A549 treated with CpdA at 1 μM for 4 hours (cell line): Measurements from ENCODE around the gene FXYD7. TPM values are rescaled to one million over a fixed set of nuclear protein-coding genes. Genes with fewer than 3 reads are reported as not detected.

Experiments
- total RNA-seq: library from RNA; stranded (reverse); fragments of 200-300 nt; extraction: Qiagen RNA extraction; gene quantifications from 5 replicates; pipeline ENCODE4 v1.2.3, GENCODE V29; 2022; ENCODE audit warnings: low read depth

Gene FXYD7, protein sequence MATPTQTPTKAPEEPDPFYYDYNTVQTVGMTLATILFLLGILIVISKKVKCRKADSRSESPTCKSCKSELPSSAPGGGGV
- total RNA-seq = 0.24 to 0.34 TPM (median 0.25 TPM) in 3 of 5 replicates, not detected in the others

DNA sequence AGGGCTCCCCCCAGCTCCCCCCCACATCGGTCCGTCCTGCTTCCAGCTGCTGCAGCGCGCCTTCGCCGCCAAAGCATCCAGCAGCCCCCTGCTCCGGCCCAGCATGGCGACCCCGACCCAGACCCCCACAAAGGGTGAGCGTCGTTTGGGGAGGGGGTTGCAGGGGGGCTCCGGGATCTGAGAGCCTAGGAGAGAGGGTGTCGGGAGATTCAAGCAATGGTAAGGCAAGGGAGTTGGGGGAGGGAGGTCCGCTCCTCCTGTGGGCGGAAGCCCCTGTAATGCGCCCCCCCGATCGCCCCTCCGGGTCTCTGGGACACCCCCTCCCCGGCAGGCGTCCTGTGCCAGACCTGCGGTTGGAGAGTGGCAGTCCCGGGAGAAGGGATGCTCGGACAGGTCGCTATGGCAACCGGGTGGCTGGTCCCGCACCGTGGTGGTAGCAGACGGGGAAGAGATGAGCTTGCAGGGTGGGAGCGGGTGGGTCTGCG, at the start of gene FXYD7:
FXYD7 (plus strand) TSS at position 25 of the 485 bp plus-strand sequence; CDS start at position 104, 79 bp downstream.

DNA sequence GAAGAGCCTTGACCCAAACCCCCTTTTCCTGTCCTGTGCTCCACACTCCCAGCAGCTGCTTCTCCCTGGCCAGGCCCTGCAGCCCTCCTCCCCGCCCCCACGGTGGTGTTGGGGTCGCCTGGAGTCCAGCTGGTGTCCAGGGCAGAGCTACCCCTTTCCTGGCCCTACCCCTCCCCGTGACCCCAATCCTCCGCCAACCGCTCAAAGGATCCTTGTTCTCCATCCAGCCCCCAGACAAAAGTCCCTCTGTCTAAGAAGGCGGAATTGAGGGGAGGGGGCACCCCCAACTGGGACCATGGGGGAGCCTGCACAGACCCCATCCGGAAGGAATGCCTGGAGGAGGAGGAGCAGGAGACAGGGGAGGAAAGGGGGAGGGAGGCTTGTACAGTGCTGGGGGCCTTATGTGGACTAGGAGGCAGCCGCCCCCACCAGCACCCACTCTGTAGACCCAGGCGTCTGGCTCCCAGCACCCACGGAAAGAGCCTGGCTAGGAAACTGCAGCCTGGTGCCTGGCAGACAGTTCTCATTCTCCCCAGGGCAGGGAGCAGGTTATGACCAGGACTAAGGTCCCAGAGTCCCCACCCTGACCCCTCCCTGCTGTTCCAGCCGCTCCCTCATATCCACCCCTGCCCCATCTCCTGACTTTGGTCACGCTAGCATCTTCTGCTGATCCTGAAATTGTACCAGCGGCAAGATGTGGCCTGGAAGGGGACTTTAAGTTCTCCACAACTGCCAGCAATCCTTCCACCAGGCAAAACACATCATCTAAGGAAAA, 27.7 kb upstream of the FXYD7 start, which contains the start of gene FXYD3:
FXYD3 (plus strand) TSS at position 647 of the 775 bp plus-strand sequence. CDS start 3,554 bp downstream, outside the sequence.

DNA sequence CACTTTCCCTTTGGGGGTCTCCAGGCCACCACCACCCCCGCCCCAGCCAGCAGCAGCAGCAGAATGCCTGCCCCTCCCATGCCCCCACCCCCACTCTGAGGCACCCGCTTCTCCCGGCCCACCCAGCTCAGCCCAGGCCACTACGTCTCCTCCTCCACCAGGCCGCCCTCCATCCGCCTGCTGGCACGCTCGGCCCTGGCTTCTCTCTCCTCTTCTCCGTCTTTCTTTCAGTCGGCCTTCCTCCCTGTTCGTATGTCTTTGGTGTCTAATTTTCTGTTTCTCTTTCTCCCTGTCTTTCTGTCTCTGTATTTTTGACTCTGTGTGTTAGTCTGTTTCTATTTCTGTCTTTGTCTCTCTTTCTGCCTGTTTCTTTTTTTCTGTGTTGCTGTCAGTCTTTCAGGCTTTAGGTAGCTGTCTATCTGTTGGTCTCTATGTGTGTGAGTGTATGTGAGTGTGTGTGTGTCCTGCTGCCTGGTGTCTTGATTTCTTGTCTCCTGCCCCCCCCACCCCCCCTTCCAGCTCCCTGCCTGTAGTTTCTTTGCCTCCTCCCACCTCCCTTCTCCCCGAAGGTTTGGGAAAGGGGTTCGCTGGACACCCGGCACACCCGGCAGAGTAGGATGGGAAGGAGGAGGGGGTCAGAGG, 8.3 kb upstream of the FXYD7 start, which contains the start of gene LGI4:
LGI4 (minus strand) TSS at position 459 of the 642 bp plus-strand sequence; CDS start at position 80, 379 bp downstream.

DNA sequence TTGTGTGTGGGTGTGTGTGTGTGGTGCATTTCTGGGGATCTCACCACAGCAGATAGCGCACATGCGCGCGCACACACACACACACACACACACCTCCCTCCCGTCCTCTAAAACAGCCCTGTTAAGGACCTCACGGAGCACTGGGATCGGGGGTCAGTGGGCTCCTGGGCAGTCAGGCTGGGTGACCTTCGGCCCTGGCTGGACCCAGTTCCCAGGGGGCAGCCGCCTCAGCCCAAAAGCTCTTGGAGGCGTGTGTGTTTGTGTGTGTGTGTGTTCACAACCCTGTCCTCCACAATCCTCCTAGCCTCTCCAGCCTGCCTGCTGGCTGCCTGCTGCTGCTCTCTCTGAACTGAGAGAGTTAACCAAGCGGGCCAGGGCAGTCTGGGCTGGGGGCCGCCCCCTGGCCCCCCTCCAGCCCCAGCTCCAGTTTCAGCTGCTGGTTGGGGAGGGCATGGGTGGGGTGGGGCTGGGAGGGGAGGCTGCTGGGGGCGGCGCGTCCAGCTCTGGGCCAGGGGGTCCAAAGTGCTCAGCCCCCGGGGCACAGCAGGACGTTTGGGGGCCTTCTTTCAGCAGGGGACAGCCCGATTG, 4.7 kb upstream of the FXYD7 start, which contains the start of gene FXYD1:
FXYD1 (plus strand) TSS at position 520 of the 588 bp plus-strand sequence. CDS start 1,256 bp downstream, outside the sequence.

DNA sequence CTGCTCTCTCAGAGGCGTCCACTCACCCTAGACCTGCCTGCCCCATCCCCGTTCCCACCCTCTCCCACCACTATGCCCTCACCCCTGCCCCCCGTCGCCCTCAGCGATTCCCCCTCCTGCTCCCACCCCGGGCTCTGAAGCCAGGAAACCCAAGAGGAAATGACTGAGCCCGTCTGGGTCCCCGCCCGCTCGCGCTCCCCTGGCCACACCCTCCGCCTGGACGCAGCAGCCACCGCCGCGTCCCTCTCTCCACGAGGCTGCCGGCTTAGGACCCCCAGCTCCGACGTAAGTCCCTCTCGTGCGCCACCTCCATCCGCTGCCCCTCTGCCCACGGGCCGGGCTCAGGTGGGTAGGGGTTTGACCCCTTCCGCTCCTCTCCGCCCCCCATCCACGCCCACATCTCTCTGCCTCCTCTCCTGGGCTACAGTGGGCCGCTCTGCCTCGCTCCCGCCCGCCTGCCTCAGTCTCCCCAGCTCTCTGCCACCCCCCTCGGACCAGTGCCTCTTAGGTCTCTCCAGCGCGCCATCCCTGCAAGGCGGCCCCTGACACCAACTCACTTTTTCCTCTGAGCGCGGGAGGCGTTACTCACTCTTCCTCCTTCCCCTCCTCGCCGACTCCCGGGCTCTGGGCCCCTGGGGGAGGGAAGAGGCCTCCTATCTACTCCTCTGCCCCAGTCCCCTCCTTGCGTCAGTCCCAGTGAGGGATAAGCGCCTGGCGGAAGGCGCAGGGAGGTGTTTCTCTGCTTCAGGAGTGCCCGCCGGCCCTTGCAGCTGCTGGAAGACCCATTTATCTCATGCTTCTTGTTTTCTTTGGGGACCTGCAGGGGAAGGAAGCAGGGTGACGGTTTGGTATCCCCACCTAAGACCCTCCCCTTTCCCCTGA, 11.7 kb downstream of the FXYD7 start, which contains the start of gene FXYD5:
FXYD5 (plus strand) TSS at position 211 of the 882 bp plus-strand sequence. CDS start 816 bp downstream, outside the sequence.

Other genes with a start within 250 kb of the FXYD7 start
- 5.0 to 5.9 TPM (median 5.2 TPM) in 5 replicates for gene ZNF30, start 216.4 kb upstream of the FXYD7 start, total RNA-seq
- gene ZNF792, start 179.0 kb upstream of the FXYD7 start, total RNA-seq = 1.4 to 2.1 TPM (median 1.9 TPM) in 5 replicates
- gene GRAMD1A, start 142.9 kb upstream of the FXYD7 start, total RNA-seq = 119 to 143 TPM (median 132 TPM) in 5 replicates
- 12.0 to 19.3 TPM (median 16.7 TPM) in 5 replicates for gene SCN1B, start 112.8 kb upstream of the FXYD7 start, total RNA-seq
- 0.03 to 0.17 TPM in 2 of 5 replicates, not detected in the others for gene HPN, start 101.5 kb upstream of the FXYD7 start, total RNA-seq
- gene FXYD3, start 27.4 kb upstream of the FXYD7 start, total RNA-seq = 0.26 to 0.31 TPM in 2 of 5 replicates, not detected in the others
- gene LGI4, start 8.2 kb upstream of the FXYD7 start, total RNA-seq = 0.06 to 0.27 TPM (median 0.13 TPM) in 4 of 5 replicates, not detected in the other
- gene FXYD1, start 4.4 kb upstream of the FXYD7 start, total RNA-seq = 0.35 to 0.85 TPM (median 0.44 TPM) in 4 of 5 replicates, not detected in the other
- gene FXYD5, start 11.5 kb downstream of the FXYD7 start, total RNA-seq = 202 to 240 TPM (median 228 TPM) in 5 replicates
- gene FAM187B, start 85.5 kb downstream of the FXYD7 start, total RNA-seq = not detected in 5 replicates
- gene LSR, start 105.7 kb downstream of the FXYD7 start, total RNA-seq = 6.8 to 11.0 TPM (median 9.6 TPM) in 5 replicates
- 106 to 170 TPM (median 163 TPM) in 5 replicates for gene USF2, start 125.7 kb downstream of the FXYD7 start, total RNA-seq
- 0.05 to 0.73 TPM (median 0.13 TPM) in 3 of 5 replicates, not detected in the others for gene HAMP, start 139.3 kb downstream of the FXYD7 start, total RNA-seq
- gene MAG, start 148.9 kb downstream of the FXYD7 start, total RNA-seq = not detected in 5 replicates
- gene CD22, start 185.9 kb downstream of the FXYD7 start, total RNA-seq = 0.59 to 1.4 TPM (median 0.90 TPM) in 5 replicates
- gene FFAR1, start 204.6 kb downstream of the FXYD7 start, total RNA-seq = not detected in 5 replicates
- gene FFAR3, start 215.2 kb downstream of the FXYD7 start, total RNA-seq = not detected in 5 replicates
- not detected in 5 replicates for gene GPR42, start 227.8 kb downstream of the FXYD7 start, total RNA-seq